SK-N-SH (cell line): Measurements from ENCODE around the gene CCDC185. TPM values are rescaled to one million over a fixed set of nuclear protein-coding genes. Genes with fewer than 3 reads are reported as not detected.

Source experiments
- CTCF ChIA-PET: fragments of 300-600, 350-600 bp; formaldehyde crosslinking; extraction: SDS; loops from one replicate; lab custom pipeline; 2021; lab: Yijun Ruan, JAX
- POLR2A ChIA-PET: fragments of 350-600 bp; sonication (Branson Sonifier 250); formaldehyde crosslinking; extraction: SDS; loops from one replicate; lab custom pipeline; 2020; ENCODE audit warnings: antibody characterized with exemption, inconsistent platforms; lab: Yijun Ruan, JAX
- DNase-seq: peaks from one replicate; pipeline ENCODE4 v3.0.0; 2012
- H2AFZ ChIP-seq: fragments of 200-600 bp; sonication (generic); 2 replicates; pipeline ENCODE4 v1.8.1; 2016; ENCODE audit warnings: antibody characterized with exemption, mild to moderate bottlenecking, low read depth
- H3F3A ChIP-seq: fragments of 200-600 bp; sonication (generic); replicated peaks from 2 replicates; pipeline ENCODE3; 2016; ENCODE audit warnings: antibody characterized with exemption, mild to moderate bottlenecking; ENCODE audit not compliant: insufficient read depth
- H3K27ac ChIP-seq, 2 experiments: fragments of 200-500 bp in 1 of 2; fragments of 200-600 bp in 1 of 2; sonication (Bioruptor generic) in 1 of 2; sonication (generic), shearing (Covaris generic) in 1 of 2; 2 replicates each; pipeline versions ENCODE4 v1.5.1 to v1.6.1; 2014 to 2016; ENCODE audit warnings: low read depth in 2 of 2, inconsistent platforms in 1 of 2, low read length in 1 of 2, mild to moderate bottlenecking in 1 of 2, mixed read lengths in 1 of 2
- H3K27me3 ChIP-seq: fragments of 200-600 bp; sonication (generic), shearing (Covaris generic); 2 replicates; pipeline ENCODE4 v1.6.1; 2016; ENCODE audit warnings: mixed run types; ENCODE audit not compliant: insufficient read depth
- H3K36me3 ChIP-seq, 2 experiments: fragments of 200-500 bp in 1 of 2; fragments of 200-600 bp in 1 of 2; sonication (Bioruptor generic) in 1 of 2; sonication (generic) in 1 of 2; replicated peaks in 1 of 2; 2 replicates each; pipeline versions ENCODE3 to v1.5.1; 2014 to 2016; ENCODE audit warnings: low read length in 1 of 2, mild to moderate bottlenecking in 1 of 2; ENCODE audit not compliant: insufficient read depth in 2 of 2, control insufficient read depth in 1 of 2
- H3K4me1 ChIP-seq, 2 experiments: fragments of 200-500 bp in 1 of 2; fragments of 200-600 bp in 1 of 2; sonication (Bioruptor generic) in 1 of 2; sonication (generic), shearing (Covaris generic) in 1 of 2; 2 replicates each; pipeline versions ENCODE4 v1.5.1 to v1.6.1; 2014 to 2016; ENCODE audit warnings: low read depth in 1 of 2, low read length in 1 of 2, mixed run types in 1 of 2; ENCODE audit not compliant: insufficient read depth in 2 of 2, control insufficient read depth in 1 of 2
- H3K4me2 ChIP-seq: fragments of 200-600 bp; sonication (generic), shearing (Covaris generic); 2 replicates; pipeline ENCODE4 v1.6.1; 2017; ENCODE audit warnings: mixed run types
- H3K4me3 ChIP-seq, 2 experiments: fragments of 200-500 bp in 1 of 2; fragments of 200-600 bp in 1 of 2; sonication (Bioruptor generic) in 1 of 2; sonication (generic), shearing (Covaris generic) in 1 of 2; 2 replicates each; pipeline versions ENCODE4 v1.5.1 to v1.8.1; 2014 to 2016; ENCODE audit warnings: low read depth in 2 of 2, inconsistent platforms in 1 of 2, low read length in 1 of 2, mild to moderate bottlenecking in 1 of 2, mixed read lengths in 1 of 2, moderate library complexity in 1 of 2
- H3K79me2 ChIP-seq: fragments of 200-600 bp; sonication (generic); 2 replicates; pipeline ENCODE4 v1.8.1; 2017; ENCODE audit warnings: mild to moderate bottlenecking; ENCODE audit not compliant: insufficient read depth
- H3K9ac ChIP-seq: fragments of 200-600 bp; sonication (generic); 2 replicates; pipeline ENCODE4 v1.6.1; 2017; ENCODE audit warnings: mixed run types
- H3K9me2 ChIP-seq: fragments of 200-600 bp; sonication (generic); 2 replicates; pipeline ENCODE4 v1.6.1; 2017; ENCODE audit warnings: mixed run types
- H3K9me3 ChIP-seq: fragments of 200-600 bp; sonication (generic); 2 replicates; pipeline ENCODE4 v1.6.1; 2017; ENCODE audit warnings: mixed run types, mild to moderate bottlenecking, moderate library complexity
- H4K20me1 ChIP-seq: fragments of 200-600 bp; sonication (generic); 2 replicates; pipeline ENCODE4 v1.6.1; 2017; ENCODE audit warnings: mild to moderate bottlenecking, mixed run types; ENCODE audit not compliant: insufficient read depth
- CHD2 ChIP-seq: fragments of 150-350 bp; IDR thresholded peaks from 2 replicates; pipeline ENCODE4 v1.6.1; 2018; ENCODE audit warnings: low read length; ENCODE audit not compliant: partially characterized antibody
- FOXJ3 ChIP-seq: sonication (generic); formaldehyde crosslinking; IDR thresholded peaks from 2 replicates; pipeline ENCODE4 v1.5.1; 2020; ENCODE audit warnings: mild to moderate bottlenecking, missing genetic modification reagents
- FOXM1 ChIP-seq: IDR thresholded peaks from 2 replicates; pipeline ENCODE4 v1.4.0; 2012; ENCODE audit warnings: low read depth, mild to moderate bottlenecking
- GABPA ChIP-seq: IDR thresholded peaks from 2 replicates; pipeline ENCODE4 v1.4.0; 2012; ENCODE audit warnings: low read depth, mild to moderate bottlenecking
- JUND ChIP-seq: IDR thresholded peaks from 2 replicates; pipeline ENCODE4 v1.4.0; 2012
- MXI1 ChIP-seq: IDR thresholded peaks from 2 replicates; pipeline ENCODE4 v1.6.1; 2012; ENCODE audit warnings: mild to moderate bottlenecking, low read depth, low read length, improper control_type of control experiment
- NFIC ChIP-seq: IDR thresholded peaks from 2 replicates; pipeline ENCODE4 v1.4.0; 2012; ENCODE audit warnings: borderline replicate concordance
- NRF1 ChIP-seq: IDR thresholded peaks from 2 replicates; pipeline ENCODE4 v1.6.1; 2012; ENCODE audit warnings: low read depth, mild to moderate bottlenecking, low read length
- POLR2AphosphoS5 ChIP-seq: IDR thresholded peaks from 2 replicates; pipeline ENCODE4 v1.6.1; 2012; ENCODE audit warnings: low read depth, low read length
- RAD21 ChIP-seq: IDR thresholded peaks from 2 replicates; pipeline ENCODE4 v1.6.1; 2012; ENCODE audit warnings: mild to moderate bottlenecking, low read length
- RCOR1 ChIP-seq: fragments of 150-350 bp; IDR thresholded peaks from 2 replicates; pipeline ENCODE4 v1.6.1; 2017; ENCODE audit warnings: antibody characterized with exemption, low read length
- RFX5 ChIP-seq: IDR thresholded peaks from 2 replicates; pipeline ENCODE4 v1.6.1; 2012; ENCODE audit warnings: mild to moderate bottlenecking, improper control_type of control experiment, low read length
- TCF12 ChIP-seq: IDR thresholded peaks from 2 replicates; pipeline ENCODE4 v1.4.0; 2012
- WGBS: methylation state at CpG from one replicate; pipeline ENCODE4 v1.1.6; 2017; ENCODE audit warnings: low lambda C conversion rate; 5-methylcytosine and 5-hydroxymethylcytosine counted together
- polyA plus RNA-seq, 3 experiments: library from polyadenylated mRNA; depleted of rRNA; stranded (reverse); fragments of >200 nt; gene quantifications; 2 replicates each; pipeline ENCODE4 v1.2.3, GENCODE V29; 2012
- TF ChIP-seq, protein P1 (sequence below): fragments of 200-600 bp; sonication (generic); IDR thresholded peaks from 2 replicates; pipeline ENCODE4 v1.6.1; 2017; ENCODE audit warnings: antibody characterized with exemption, mild to moderate bottlenecking, moderate library complexity
- TF ChIP-seq, protein P2 (sequence below): IDR thresholded peaks from 2 replicates; pipeline ENCODE4 v1.6.1; 2012; ENCODE audit warnings: mild to moderate bottlenecking, low read depth, low read length, moderate library complexity
- TF ChIP-seq, protein P3 (sequence below): IDR thresholded peaks from 2 replicates; pipeline ENCODE4 v1.4.0; 2012; ENCODE audit warnings: low read depth, borderline replicate concordance
- TF ChIP-seq, protein P4 (sequence below): IDR thresholded peaks from 2 replicates; pipeline ENCODE4 v1.4.0; 2012; ENCODE audit warnings: low read depth, borderline replicate concordance
- TF ChIP-seq, protein P5 (sequence below): IDR thresholded peaks from 2 replicates; pipeline ENCODE4; 2012

Gene CCDC185
- polyA plus RNA-seq, 1 of the 3 experiments (the other 2 are of a cell fraction), result not detected

DNA sequence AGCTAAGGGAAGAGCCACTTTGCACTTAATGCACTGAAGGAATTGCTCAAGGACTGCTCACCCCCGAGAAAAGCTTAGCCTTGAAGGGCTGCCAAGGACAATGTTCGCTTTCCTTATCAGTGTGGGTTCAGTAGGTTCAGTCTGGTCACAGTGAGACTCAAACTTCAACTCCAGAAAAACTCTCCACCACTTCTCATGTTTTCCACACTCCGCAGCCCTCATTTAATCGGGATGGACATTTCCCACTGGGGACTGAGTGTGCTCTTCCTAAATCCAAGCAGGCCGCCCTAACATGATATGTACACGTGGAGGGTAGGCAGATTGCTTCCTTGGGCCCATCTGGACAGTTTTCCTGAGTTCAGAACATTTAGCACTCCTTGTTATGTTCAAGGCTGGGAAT is 48.7 kb upstream of the CCDC185 start:
- TF ChIP-seq JUND (no peak), FOXM1 (no peak), NFIC (no peak), GABPA (no peak), MXI1 (no peak), CHD2 (no peak), RCOR1 (no peak), NRF1 (no peak), POLR2AphosphoS5 (no peak), FOXJ3 (no peak), RAD21 (no peak), TCF12 (no peak), RFX5 (no peak)
- TF ChIP-seq, protein P1, sequence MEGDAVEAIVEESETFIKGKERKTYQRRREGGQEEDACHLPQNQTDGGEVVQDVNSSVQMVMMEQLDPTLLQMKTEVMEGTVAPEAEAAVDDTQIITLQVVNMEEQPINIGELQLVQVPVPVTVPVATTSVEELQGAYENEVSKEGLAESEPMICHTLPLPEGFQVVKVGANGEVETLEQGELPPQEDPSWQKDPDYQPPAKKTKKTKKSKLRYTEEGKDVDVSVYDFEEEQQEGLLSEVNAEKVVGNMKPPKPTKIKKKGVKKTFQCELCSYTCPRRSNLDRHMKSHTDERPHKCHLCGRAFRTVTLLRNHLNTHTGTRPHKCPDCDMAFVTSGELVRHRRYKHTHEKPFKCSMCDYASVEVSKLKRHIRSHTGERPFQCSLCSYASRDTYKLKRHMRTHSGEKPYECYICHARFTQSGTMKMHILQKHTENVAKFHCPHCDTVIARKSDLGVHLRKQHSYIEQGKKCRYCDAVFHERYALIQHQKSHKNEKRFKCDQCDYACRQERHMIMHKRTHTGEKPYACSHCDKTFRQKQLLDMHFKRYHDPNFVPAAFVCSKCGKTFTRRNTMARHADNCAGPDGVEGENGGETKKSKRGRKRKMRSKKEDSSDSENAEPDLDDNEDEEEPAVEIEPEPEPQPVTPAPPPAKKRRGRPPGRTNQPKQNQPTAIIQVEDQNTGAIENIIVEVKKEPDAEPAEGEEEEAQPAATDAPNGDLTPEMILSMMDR, result no peak
- TF ChIP-seq, protein P2, sequence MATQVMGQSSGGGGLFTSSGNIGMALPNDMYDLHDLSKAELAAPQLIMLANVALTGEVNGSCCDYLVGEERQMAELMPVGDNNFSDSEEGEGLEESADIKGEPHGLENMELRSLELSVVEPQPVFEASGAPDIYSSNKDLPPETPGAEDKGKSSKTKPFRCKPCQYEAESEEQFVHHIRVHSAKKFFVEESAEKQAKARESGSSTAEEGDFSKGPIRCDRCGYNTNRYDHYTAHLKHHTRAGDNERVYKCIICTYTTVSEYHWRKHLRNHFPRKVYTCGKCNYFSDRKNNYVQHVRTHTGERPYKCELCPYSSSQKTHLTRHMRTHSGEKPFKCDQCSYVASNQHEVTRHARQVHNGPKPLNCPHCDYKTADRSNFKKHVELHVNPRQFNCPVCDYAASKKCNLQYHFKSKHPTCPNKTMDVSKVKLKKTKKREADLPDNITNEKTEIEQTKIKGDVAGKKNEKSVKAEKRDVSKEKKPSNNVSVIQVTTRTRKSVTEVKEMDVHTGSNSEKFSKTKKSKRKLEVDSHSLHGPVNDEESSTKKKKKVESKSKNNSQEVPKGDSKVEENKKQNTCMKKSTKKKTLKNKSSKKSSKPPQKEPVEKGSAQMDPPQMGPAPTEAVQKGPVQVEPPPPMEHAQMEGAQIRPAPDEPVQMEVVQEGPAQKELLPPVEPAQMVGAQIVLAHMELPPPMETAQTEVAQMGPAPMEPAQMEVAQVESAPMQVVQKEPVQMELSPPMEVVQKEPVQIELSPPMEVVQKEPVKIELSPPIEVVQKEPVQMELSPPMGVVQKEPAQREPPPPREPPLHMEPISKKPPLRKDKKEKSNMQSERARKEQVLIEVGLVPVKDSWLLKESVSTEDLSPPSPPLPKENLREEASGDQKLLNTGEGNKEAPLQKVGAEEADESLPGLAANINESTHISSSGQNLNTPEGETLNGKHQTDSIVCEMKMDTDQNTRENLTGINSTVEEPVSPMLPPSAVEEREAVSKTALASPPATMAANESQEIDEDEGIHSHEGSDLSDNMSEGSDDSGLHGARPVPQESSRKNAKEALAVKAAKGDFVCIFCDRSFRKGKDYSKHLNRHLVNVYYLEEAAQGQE, result no peak
- TF ChIP-seq, protein P3, sequence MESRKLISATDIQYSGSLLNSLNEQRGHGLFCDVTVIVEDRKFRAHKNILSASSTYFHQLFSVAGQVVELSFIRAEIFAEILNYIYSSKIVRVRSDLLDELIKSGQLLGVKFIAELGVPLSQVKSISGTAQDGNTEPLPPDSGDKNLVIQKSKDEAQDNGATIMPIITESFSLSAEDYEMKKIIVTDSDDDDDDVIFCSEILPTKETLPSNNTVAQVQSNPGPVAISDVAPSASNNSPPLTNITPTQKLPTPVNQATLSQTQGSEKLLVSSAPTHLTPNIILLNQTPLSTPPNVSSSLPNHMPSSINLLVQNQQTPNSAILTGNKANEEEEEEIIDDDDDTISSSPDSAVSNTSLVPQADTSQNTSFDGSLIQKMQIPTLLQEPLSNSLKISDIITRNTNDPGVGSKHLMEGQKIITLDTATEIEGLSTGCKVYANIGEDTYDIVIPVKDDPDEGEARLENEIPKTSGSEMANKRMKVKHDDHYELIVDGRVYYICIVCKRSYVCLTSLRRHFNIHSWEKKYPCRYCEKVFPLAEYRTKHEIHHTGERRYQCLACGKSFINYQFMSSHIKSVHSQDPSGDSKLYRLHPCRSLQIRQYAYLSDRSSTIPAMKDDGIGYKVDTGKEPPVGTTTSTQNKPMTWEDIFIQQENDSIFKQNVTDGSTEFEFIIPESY, result no peak
- TF ChIP-seq, protein P4, sequence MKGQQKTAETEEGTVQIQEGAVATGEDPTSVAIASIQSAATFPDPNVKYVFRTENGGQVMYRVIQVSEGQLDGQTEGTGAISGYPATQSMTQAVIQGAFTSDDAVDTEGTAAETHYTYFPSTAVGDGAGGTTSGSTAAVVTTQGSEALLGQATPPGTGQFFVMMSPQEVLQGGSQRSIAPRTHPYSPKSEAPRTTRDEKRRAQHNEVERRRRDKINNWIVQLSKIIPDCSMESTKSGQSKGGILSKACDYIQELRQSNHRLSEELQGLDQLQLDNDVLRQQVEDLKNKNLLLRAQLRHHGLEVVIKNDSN, result no peak
- TF ChIP-seq, protein P5, sequence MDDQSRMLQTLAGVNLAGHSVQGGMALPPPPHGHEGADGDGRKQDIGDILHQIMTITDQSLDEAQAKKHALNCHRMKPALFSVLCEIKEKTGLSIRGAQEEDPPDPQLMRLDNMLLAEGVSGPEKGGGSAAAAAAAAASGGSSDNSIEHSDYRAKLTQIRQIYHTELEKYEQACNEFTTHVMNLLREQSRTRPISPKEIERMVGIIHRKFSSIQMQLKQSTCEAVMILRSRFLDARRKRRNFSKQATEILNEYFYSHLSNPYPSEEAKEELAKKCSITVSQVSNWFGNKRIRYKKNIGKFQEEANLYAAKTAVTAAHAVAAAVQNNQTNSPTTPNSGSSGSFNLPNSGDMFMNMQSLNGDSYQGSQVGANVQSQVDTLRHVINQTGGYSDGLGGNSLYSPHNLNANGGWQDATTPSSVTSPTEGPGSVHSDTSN, result no peak
- TF ChIP-seq, all 33 proteins: peak for 0
- Histone ChIP-seq H3K9me2 (no peaks in the 10 kb centered on the region), H4K20me1 (no peaks in the 10 kb centered on the region), H3K4me1 (peaks cover 0 to 8% of the 10 kb centered on the region in 2 experiments; a peak in 2 of 4 replicates), H3K36me3 (no peaks in the 10 kb centered on the region), H3K9ac (no peak overlapping the region), H3K27ac (no peak overlapping the region), H2AFZ (no peak overlapping the region), H3K27me3 (peaks cover 9% of the 10 kb centered on the region; the same call in 1 of the 2 replicates), H3K9me3 (no peaks in the 10 kb centered on the region), H3F3A (no peaks in the 10 kb centered on the region), H3K4me3 (no peak overlapping the region), H3K4me2 (no peak overlapping the region), H3K79me2 (no peaks in the 10 kb centered on the region)
- ChIA-PET CTCF (no interaction called here), POLR2A (no interaction called here)
- 30% methylated on average over 6 of the region's 6 CpGs for WGBS
- no peak for DNase-seq
